Loucy (cell line): ENCODE data around the gene ZNRF3.

ENCODE experiments used
- H2AFZ ChIP-seq: fragments of 200-600 bp; sonication (generic); 2 replicates; pipeline ENCODE4 v1.6.0; 2016; ENCODE audit warnings: antibody characterized with exemption, mild to moderate bottlenecking, low read length, moderate library complexity
- H3F3A ChIP-seq: fragments of 200-600 bp; 2 replicates; pipeline ENCODE4 v1.6.0; 2016; ENCODE audit warnings: antibody characterized with exemption, low read depth, mild to moderate bottlenecking
- H3K27me3 ChIP-seq: fragments of 200-600 bp; sonication (generic); 2 replicates; pipeline ENCODE4 v1.6.1; 2014; ENCODE audit warnings: low read length, mild to moderate bottlenecking; ENCODE audit not compliant: insufficient read depth, poor library complexity, severe bottlenecking
- H3K36me3 ChIP-seq: fragments of 200-600 bp; sonication (generic); 2 replicates; pipeline ENCODE4 v1.6.1; 2016; ENCODE audit warnings: low read length; ENCODE audit not compliant: insufficient read depth
- H3K4me1 ChIP-seq: fragments of 200-600 bp; sonication (generic); 2 replicates; pipeline ENCODE4 v1.5.1; 2014; ENCODE audit warnings: low read length, mild to moderate bottlenecking; ENCODE audit not compliant: insufficient read depth, poor library complexity, severe bottlenecking
- H3K4me2 ChIP-seq: fragments of 200-600 bp; sonication (generic); 2 replicates; pipeline ENCODE4 v1.6.0; 2014; ENCODE audit warnings: antibody characterized with exemption, low read length, low read depth, mild to moderate bottlenecking; ENCODE audit not compliant: poor library complexity, severe bottlenecking
- H3K4me3 ChIP-seq: fragments of 200-600 bp; sonication (generic); 2 replicates; pipeline ENCODE4 v1.5.1; 2014; ENCODE audit warnings: low read length, mild to moderate bottlenecking, mixed read lengths; ENCODE audit not compliant: poor library complexity, severe bottlenecking
- H3K79me2 ChIP-seq: fragments of 200-600 bp; sonication (generic); 2 replicates; pipeline ENCODE4 v1.6.1; 2014; ENCODE audit warnings: low read length; ENCODE audit not compliant: insufficient read depth
- H3K9ac ChIP-seq: fragments of 200-600 bp; sonication (generic); 2 replicates; pipeline ENCODE4 v1.6.0; 2014; ENCODE audit warnings: mild to moderate bottlenecking, low read depth, low read length, moderate library complexity; ENCODE audit not compliant: poor library complexity, severe bottlenecking
- H3K9me2 ChIP-seq: fragments of 200-600 bp; sonication (generic); replicated peaks from 2 replicates; pipeline ENCODE4 v1.6.1; 2016; ENCODE audit warnings: low read depth, low read length, mixed read lengths
- H3K9me3 ChIP-seq: fragments of 200-600 bp; sonication (generic); 2 replicates; pipeline ENCODE4 v1.6.1; 2014; ENCODE audit warnings: mild to moderate bottlenecking, antibody characterized with exemption, low read length, low read depth; ENCODE audit not compliant: insufficient read depth
- H4K20me1 ChIP-seq: fragments of 200-600 bp; sonication (generic); 2 replicates; pipeline ENCODE4 v1.6.0; 2014; ENCODE audit warnings: antibody characterized with exemption, low read length, mild to moderate bottlenecking; ENCODE audit not compliant: insufficient read depth, poor library complexity, severe bottlenecking
- EZH2phosphoT487 ChIP-seq: fragments of 200-600 bp; IDR thresholded peaks from 2 replicates; pipeline ENCODE4 v1.6.1; 2018; ENCODE audit warnings: antibody characterized with exemption, mild to moderate bottlenecking, moderate library complexity, borderline replicate concordance
- TF ChIP-seq, protein P1 (sequence below): fragments of 200-600 bp; sonication (generic); conservative IDR thresholded peaks from 2 replicates; pipeline ENCODE4 v1.5.1; 2014; ENCODE audit warnings: mild to moderate bottlenecking, antibody characterized with exemption, low read length

ZNRF3 gene

DNA sequence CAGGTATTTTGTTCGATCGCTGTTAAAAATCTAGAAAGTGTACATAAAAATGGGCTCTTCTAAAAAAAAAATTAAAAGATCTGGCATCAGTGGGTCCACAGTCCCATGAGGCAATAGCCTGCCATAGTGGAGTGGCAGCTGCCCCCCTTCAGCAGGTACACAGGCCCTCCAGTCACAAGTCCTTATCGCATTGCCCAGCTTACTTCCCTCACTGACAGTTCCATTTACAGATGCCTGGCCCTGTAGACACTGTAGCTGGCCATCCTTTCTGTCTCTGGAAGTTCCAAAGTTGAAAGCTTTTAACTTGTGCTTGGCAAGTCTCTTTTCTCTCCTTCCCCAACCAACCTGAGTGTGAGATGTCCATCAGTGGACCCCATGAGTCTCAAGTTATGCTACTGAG is 11.4 kb downstream of the ZNRF3 start:
- H4K20me1 ChIP-seq, result peaks cover 32% of the 10 kb centered on the region
- TF ChIP-seq, protein P1, sequence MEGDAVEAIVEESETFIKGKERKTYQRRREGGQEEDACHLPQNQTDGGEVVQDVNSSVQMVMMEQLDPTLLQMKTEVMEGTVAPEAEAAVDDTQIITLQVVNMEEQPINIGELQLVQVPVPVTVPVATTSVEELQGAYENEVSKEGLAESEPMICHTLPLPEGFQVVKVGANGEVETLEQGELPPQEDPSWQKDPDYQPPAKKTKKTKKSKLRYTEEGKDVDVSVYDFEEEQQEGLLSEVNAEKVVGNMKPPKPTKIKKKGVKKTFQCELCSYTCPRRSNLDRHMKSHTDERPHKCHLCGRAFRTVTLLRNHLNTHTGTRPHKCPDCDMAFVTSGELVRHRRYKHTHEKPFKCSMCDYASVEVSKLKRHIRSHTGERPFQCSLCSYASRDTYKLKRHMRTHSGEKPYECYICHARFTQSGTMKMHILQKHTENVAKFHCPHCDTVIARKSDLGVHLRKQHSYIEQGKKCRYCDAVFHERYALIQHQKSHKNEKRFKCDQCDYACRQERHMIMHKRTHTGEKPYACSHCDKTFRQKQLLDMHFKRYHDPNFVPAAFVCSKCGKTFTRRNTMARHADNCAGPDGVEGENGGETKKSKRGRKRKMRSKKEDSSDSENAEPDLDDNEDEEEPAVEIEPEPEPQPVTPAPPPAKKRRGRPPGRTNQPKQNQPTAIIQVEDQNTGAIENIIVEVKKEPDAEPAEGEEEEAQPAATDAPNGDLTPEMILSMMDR, result no peak
- TF ChIP-seq EZH2phosphoT487, result no peak
- H3K4me2 ChIP-seq, result peak overlapping the region; percentile 52
- no peaks in the 10 kb centered on the region for H3K9me2 ChIP-seq
- H3K9ac ChIP-seq, result peak overlapping the region; percentile 18
- H3K36me3 ChIP-seq, result no peaks in the 10 kb centered on the region
- peaks cover 85% of the 10 kb centered on the region for H3K79me2 ChIP-seq
- no peaks in the 10 kb centered on the region for H3K9me3 ChIP-seq
- no peak overlapping the region for H3K4me3 ChIP-seq
- no peaks in the 10 kb centered on the region for H3K27me3 ChIP-seq
- H2AFZ ChIP-seq, result no peak overlapping the region
- peaks cover 64% of the 10 kb centered on the region for H3K4me1 ChIP-seq
- H3F3A ChIP-seq, result no peaks in the 10 kb centered on the region

GRCh38 chr22:28896611-28897010 is 13.2 kb downstream of the ZNRF3 start:
- Histone ChIP-seq H3K4me2 (peak overlapping the region; percentile 38), H3K9me2 (no peaks in the 10 kb centered on the region), H3K79me2 (peaks cover 84% of the 10 kb centered on the region), H2AFZ (no peak overlapping the region), H3K4me3 (no peak overlapping the region), H3F3A (no peaks in the 10 kb centered on the region), H3K27me3 (no peaks in the 10 kb centered on the region), H3K36me3 (no peaks in the 10 kb centered on the region), H4K20me1 (peaks cover 24% of the 10 kb centered on the region), H3K9me3 (no peaks in the 10 kb centered on the region), H3K9ac (peak overlapping the region; percentile 46), H3K4me1 (peaks cover 63% of the 10 kb centered on the region)
- TF ChIP-seq, protein P1, result no peak
- no peak for TF ChIP-seq EZH2phosphoT487

GRCh38 chr22:28898233-28898629 is 14.9 kb downstream of the ZNRF3 start:
- Histone ChIP-seq H3K4me3 (peak overlapping the region; percentile 45), H4K20me1 (peaks cover 16% of the 10 kb centered on the region), H3K36me3 (no peaks in the 10 kb centered on the region), H3K9ac (peak overlapping the region; percentile 67), H3K27me3 (no peaks in the 10 kb centered on the region), H3K79me2 (peaks cover 87% of the 10 kb centered on the region), H2AFZ (no peak overlapping the region), H3K9me2 (no peaks in the 10 kb centered on the region), H3K4me2 (peak overlapping the region; percentile 69), H3F3A (no peaks in the 10 kb centered on the region), H3K9me3 (no peaks in the 10 kb centered on the region), H3K4me1 (peaks cover 51% of the 10 kb centered on the region)
- TF ChIP-seq, protein P1, result no peak
- no peak for TF ChIP-seq EZH2phosphoT487
